ENCODE results near the gene PCDHGA3.
"Not testable (repeated sequence)": the region's sequence is repeated elsewhere in the genome, so short reads cannot be mapped to it uniquely, and the experiment has no call there.

The PCDHGA3 gene

GRCh38 chr5:141382469-141383294, 39.1 kb downstream of the PCDHGA3 start, which contains the start of gene PCDHGA7:
Gene PCDHGA7, plus strand, starts transcription at chr5:141382742. Its CDS starts 158 bp downstream, at chr5:141382900.
- no peak for DNase-seq (ENCODE audit: low read depth in 2 of 2)

- no peak for DNase-seq (ENCODE audit: low read depth in 2 of 2)
These were observed 39.7 kb downstream of the PCDHGA3 start for GRCh38 chr5:141383345-141383744.

GRCh38 chr5:141384471-141385267, 41.0 kb downstream of the PCDHGA3 start:
- no peak for DNase-seq (ENCODE audit: low read depth in 2 of 2)

GRCh38 chr5:141387557-141388311, 44.1 kb downstream of the PCDHGA3 start, which contains the start of gene PCDHGB4:
Gene PCDHGB4, plus strand, starts transcription at chr5:141387698. Its CDS starts 187 bp downstream, at chr5:141387885.
- DNase-seq (ENCODE audit: low read depth in 2 of 2) = not testable (repeated sequence)

GRCh38 chr5:141388661-141389060, 45.0 kb downstream of the PCDHGA3 start:
- DNase-seq (ENCODE audit: low read depth in 2 of 2) = no peak

GRCh38 chr5:141389153-141390042, 45.8 kb downstream of the PCDHGA3 start:
- DNase-seq (ENCODE audit: low read depth in 2 of 2) = no peak

GRCh38 chr5:141392429-141393198, 49.0 kb downstream of the PCDHGA3 start, which contains the start of gene PCDHGA8:
Gene PCDHGA8, plus strand, starts transcription at chr5:141392633. Its CDS starts 181 bp downstream, at chr5:141392814.
- DNase-seq (ENCODE audit: low read depth in 2 of 2) = no peak

GRCh38 chr5:141393267-141393666, 49.6 kb downstream of the PCDHGA3 start:
- DNase-seq (ENCODE audit: low read depth in 2 of 2) = no peak

GRCh38 chr5:141394401-141395187, 51.0 kb downstream of the PCDHGA3 start:
- not testable (repeated sequence) for DNase-seq (ENCODE audit: low read depth in 2 of 2)

Data from stimulated activated CD4-positive, alpha-beta T cell treated with anti-CD3 and anti-CD28 coated beads, Interleukin-1b, Interleukin-23, amount 100 ng/mL, for 1 hour (primary cell).